ENCODE results near the gene CDH23. TPM values are rescaled to one million over a fixed set of nuclear protein-coding genes. Genes with fewer than 3 reads are reported as not detected.

Gene CDH23
- total and polyA plus RNA-seq, 9 of the 15 experiments (the other 6 are each of a cell fraction or from before 2014, with no cell fraction given), result 0.18 to 1.2 (median 0.47) TPM

- TF ChIP-seq FOXM1 (IDR thresholded peaks at IDR 0.05; ENCODE audit: low read depth) (no peak), FOXM1 (CRISPR knock-in tag; IDR thresholded peaks at IDR 0.05; ENCODE audit: low read depth) (no peak), HMG20B (CRISPR knock-in tag; IDR thresholded peaks at IDR 0.05) (no peak), ZNF668 (CRISPR knock-in tag; IDR thresholded peaks at IDR 0.05) (no peak), NKRF (IDR thresholded peaks at IDR 0.05; ENCODE audit: borderline replicate concordance) (no peak), JUND (IDR thresholded peaks at IDR 0.05; ENCODE audit: borderline replicate concordance, low read depth, low read length) (no peak), JUND (tag; IDR thresholded peaks at IDR 0.05; ENCODE audit: borderline replicate concordance, low read depth, low read length) (0 out of 3 replicates have a peak, but pooled peaks have one; percentile 7), JUN (IDR thresholded peaks at IDR 0.05; ENCODE audit: borderline replicate concordance, low read depth, low read length) (no peak), JUN (CRISPR knock-in tag; IDR thresholded peaks at IDR 0.05; ENCODE audit: borderline replicate concordance) (no peak), TAF15 (IDR thresholded peaks at IDR 0.05; ENCODE audit: low read depth, low read length) (no peak), ZBTB1 (CRISPR knock-in tag; IDR thresholded peaks at IDR 0.05; ENCODE audit: borderline replicate concordance, low read depth) (no peak), ZBTB34 (CRISPR knock-in tag; IDR thresholded peaks at IDR 0.05) (no peak), ID3 (CRISPR knock-in tag; IDR thresholded peaks at IDR 0.05) (no peak), ID3 (tag; IDR thresholded peaks at IDR 0.05) (0 out of 2 replicates have a peak, but pooled peaks have one; percentile 42)
These were observed 239.9 kb downstream of the CDH23 start (continued) for GRCh38 chr10:71636588-71636987.
